SIG-M5 (cell line): ENCODE data around the gene DCUN1D2.

ENCODE experiments used
- DNase-seq: peaks from one replicate; lab custom pipeline; 2025; lab: John Stamatoyannopoulos, UW

Gene DCUN1D2

DNA sequence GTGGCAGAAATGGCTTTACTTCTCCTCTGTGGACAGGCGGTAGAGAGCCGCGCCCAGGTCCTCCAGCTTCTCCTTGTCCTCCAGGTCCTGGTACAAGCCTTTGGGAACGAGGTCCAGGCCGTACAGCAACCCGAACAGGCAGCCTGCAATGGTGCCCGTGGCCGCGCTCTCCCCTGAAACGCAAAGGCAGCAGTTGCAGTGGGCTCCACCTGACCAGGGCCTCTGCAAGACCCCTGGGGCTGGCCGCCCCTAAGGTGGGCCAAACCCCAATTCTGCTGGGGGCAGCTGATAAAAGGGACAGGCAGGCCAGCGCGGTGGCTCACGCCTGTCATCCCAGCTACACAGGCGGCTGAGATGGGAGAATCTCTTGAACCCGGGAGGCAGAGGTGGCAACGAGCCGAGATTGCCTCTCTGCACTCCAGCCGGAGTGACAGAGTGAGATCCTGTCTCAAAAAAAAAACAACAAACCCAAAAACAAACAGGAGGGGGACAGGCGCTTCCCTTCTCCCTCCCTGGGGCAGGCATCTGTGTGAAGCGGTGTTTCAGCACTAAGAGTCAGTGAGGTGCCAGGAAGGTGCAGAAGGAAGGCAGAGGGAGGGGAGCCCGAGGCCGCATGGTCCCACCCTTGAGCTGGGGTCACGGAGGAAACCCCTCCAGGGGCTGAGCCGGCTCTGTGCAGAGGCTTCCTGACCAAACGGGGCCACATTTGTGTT lies 67.5 kb downstream of the DCUN1D2 start:
- DNase-seq = no peak

DNA sequence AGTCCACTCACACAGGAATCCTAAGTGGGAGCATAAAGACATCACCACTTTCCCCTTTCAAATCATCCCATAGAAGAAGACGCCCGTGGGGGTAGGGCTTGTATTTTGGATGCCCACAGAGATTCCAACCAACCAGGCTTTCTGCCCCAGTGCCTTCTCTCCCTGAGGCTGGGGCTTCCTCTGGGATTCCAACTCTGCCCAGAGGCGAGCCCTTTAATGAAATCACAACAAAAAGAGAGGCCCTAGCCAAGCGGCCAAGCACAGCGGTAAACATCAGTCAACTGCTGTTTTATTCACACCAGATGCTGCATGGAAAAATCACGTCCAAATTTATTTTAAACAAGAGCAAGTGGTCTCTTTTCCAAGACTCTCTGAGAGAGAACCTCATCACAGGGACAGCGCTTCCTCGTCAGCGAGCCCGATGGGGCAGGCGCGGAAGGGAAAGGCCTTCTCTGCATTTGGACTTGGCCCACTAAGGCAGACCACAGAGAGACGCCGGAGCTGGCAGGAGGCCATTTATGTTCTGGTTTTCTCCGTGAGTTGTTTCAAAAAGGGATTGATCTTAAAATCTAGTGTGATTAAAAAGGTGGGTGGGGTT lies 68.7 kb downstream of the DCUN1D2 start:
- DNase-seq = no peak

DNA sequence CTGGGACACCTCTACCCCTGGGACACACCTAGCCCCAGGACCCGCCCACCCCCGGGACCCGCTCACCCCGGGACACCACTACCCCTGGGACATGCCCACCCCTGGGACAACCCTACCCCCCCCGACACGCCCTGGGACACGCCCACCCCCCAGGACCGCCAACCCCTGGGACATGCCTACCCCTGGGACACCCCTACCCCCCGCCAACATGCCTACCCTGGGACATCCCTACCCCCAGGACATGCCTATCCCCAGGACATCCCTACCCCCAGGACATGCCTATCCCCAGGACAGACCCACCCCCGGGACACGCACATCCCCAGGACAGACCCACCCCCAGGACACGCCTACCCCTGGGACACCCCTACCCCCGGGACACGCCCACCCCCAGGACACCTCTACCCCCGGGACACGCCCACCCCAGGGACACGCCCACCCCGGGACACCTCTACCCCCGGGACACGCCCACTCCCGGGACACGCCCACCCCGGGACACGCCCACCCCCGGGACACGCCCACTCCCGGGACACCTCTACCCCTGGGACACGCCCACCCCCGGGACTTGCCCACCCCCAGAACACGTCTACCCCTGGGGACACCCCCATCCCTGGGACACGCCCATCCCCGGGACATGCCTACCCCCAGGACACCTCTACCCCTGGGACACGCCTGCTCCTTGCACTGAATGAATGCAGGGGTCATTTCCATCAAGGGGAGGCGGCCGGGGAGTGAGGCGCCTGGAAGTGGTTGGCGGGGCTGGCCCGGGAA lies 69.5 kb downstream of the DCUN1D2 start:
- no peak for DNase-seq

DNA sequence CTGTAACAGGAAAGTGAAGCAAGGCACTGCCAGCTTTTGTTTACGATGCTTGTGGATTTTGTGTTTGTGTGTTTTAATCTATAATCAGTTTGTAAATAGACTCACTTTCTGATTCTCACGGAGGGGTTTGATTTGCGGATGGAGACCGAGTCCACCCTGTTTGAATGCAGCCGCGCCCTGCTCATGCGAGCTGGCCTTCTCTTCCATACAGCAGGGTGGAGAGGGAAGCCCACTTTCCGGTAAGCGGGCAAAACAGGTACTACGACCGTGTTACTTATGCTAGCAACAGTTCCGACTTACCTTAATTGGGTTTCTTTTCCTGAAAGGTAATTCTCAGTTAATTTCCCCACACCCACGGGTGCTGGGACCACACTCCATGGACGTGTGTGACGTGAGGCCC lies 70.3 kb downstream of the DCUN1D2 start:
- no peak for DNase-seq

DNA sequence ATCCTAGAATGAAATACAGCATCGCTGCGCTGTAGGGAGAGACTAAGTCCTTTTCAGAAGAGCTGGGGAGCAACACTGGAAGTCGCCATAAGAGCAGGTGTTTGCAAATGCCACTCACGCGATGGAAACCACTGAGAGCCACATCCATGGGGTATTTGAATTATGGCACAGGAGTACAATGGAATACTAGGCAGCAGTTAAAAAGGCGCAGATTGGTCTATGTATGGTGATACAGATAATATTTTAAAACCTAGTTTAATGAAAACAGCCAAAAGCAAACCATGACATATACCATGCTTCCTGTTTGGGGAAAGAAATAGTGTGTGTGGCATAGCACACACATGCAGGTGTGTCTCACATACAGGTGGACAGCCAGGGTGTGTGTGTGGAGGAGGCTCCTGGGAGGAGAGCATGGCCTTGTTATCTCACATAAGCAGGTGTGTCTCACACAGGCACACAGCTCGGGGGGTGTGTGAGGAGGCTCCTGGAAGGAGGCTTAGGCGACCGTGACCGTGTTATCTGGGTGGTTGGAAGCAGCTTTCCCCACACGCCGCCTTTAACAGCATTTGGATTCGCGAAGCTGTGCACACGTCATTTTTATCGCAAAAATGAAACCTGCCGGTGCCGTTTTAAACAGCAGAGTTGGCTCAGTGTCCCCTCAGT lies 70.8 kb downstream of the DCUN1D2 start:
- no peak for DNase-seq

DNA sequence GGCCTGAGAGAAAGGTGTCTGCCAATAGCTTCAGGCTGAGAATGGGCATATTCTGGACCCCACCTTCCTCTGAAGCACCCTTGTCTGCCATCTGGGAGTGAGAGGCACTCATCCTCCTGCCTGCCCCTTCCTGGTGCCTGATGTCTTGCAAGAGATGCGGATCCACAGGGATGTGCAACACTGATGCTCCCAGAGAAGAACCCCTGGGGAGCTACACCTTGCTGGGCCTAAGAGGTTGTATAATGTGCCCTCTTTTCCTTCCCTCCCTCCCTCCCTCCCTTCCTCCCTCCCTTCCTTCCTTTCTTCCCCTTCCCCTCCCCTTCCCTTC lies 71.8 kb downstream of the DCUN1D2 start:
- DNase-seq = no peak

DNA sequence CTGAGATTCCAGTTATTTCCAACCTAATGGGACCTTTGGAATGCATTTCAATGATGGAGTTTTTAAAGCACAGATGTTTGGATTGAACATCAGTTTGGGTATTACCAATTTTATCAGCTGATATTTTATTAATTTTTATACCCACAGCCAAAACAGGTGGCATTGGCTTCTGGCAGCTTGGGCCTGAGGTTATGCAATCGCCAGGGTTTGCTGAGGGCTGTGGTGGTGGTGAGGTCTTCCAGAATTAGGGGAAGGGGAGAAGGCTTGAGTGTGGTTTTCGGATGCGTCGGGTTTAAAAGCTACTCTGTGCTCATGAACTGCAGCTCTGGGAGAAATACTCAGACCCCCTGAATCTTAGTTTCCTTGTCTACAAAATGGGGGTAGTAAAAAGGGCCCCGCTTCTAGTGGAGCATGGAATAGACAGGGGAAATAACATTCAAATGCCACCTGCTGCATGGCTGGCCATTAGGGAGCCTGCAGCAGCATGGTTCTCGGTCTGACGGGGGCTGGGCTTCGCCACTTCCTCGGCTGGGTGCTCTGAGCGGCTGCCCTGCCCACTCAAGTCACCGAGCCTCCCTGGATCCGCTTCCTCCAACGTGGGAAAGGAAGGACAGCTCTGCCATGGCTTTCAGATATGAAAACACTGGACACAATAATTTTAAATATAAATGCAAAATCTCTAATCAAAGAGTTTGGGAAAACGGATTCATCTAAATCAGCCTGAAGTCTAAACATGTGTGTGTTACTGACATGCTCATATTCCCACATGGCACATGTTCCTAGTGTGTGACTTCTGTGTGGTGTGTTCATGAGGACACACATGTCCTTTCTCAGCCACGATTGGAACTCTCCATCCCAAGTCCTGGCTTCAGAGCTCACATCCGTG lies 72.4 kb downstream of the DCUN1D2 start:
- DNase-seq = no peak

DNA sequence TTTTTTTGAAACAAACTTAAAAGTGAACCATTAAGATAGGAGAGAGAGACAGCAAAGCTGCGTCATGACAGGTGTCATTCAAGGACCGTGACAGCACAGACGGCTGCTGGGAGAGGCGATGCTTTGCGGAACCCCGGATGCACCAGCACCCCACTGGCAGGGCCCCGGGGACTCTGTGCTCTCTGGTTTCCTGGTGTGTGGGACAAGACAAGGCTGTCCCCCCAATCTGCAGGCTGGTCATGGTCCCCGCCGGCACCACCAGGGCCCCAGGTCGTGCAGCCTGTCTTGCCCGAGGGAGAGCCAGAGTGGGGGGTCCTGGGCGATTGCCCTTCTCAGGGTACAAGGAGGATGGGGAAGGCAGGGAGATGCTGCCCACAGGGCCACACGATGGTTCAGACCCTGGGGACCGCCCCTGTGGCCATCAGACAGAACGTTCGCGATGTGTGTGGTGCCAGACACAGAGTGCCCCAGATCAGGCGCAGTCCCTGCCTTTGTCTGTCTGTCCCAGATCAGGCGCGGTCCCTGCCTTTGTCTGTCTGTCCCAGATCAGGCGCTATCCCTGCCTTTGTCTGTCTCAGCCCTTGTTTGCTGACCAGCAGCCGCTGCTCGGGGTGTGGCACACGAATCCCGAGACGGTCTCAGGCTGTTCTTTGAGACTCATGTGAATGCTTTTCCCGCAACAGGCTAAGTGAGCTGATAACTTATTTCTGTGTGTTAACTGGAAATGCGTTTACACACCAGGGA lies 73.3 kb downstream of the DCUN1D2 start:
- DNase-seq = no peak

DNA sequence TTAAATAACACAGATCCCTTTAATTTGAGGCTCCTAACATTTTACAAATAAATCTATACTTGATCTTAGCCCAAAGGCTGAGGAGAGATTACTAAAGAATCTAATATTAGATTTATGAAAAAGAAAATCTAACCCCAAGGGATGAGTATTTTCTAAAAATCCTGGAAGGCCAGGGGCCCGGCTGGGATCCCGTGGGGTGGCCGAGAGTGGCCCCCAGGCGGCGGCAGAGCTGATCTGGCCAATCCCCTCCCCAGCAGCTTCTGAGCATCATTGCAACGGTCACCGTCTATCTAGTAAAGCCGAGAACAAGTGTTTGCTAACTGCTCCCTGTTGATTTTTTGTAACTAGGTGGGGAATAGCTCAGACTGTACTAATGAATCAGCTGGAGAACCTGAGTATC lies 74.7 kb downstream of the DCUN1D2 start:
- no peak for DNase-seq

DNA sequence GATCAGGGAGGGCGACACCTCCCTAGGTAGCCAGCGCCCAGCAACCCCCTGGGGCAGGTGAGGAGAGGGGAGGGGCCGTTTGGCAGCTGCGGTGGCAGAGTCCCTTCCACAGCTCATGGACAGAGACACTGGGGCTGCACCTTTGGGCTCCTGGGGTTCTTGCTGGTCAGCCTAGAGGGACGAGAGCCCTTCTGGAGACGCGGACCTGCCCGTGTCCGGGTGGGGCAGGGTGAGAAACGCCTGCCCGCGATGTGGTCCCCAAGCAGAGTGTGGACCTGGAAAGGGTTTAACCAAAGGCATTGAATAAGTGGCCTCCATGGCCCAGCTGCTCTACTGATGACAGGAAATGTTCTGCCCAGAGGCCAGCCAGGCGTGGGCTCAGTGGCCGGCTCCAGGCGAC lies 75.5 kb downstream of the DCUN1D2 start:
- DNase-seq = no peak

DNA sequence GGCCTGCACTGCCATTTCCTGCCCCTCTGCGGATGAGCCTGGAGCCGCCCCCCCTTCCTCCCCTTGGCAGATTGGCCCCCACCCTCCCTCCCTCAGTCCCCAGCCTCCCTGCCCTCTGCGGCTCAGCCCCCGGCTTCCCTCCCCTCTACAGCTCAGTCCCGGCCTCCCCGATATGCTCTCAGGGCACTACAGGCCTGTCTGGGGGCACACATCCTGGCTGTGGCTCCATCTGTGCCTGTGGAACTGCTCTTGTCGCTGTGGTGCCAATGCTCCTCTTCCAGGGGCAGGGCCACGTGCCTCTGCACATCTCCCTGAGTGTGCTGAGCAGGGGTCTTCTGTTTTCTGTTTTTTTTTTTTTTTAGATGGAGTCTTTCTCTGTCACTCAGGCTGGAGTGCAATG lies 76.2 kb downstream of the DCUN1D2 start:
- DNase-seq = no peak

DNA sequence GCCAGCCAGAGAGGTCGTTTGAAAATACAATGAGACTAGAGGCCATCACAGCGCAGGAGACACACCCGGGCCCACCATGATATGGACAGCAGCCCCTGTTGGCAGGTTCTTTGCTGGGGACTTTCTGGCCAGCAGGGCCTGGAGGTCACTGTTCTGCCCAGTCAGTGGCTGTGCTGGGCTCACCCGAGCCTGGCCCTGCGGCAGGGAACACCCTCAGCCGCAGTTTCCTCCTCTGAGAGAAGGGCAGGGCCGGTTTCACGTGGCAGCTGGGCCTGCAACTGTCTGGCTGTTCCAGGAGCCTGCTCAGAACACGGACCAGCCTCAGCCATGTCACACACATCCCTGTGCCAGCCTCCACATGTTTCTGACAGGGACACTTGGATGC lies 76.6 kb downstream of the DCUN1D2 start:
- DNase-seq = no peak

DNA sequence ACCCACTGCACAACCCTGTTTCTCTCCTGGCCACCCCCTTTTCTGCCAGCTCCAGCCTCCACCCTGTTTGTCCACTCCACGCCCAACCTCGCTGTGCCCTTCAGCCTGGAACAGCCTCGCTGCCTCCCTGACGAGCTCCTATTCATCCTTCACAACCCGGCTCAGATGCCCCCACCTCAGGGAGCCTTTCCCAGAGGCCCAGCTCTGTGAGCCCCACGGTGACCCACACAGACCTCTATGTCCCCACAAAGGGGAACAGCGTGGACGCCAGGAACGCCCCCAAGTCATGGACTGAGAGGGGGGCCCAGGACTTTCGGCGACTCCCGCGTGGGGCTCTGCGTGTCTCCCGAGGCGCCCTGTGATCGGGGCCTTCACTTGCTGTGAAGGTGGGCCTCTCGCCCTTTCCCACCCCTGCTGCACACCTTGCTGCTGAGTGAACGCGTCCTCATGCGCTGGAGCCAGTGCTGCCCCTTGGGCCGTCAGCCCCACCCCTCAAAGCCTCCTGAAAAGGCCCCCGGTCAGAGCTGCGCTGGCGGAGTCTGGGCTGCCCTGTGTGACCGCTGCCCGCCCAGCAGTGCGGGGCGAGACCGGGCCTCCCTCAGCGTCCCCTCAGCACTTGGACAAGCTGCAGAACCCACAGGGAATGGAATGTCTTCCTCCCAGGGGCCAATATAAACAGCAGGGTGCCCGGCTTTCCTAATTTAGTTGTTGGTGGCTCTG lies 77.2 kb downstream of the DCUN1D2 start:
- no peak for DNase-seq

DNA sequence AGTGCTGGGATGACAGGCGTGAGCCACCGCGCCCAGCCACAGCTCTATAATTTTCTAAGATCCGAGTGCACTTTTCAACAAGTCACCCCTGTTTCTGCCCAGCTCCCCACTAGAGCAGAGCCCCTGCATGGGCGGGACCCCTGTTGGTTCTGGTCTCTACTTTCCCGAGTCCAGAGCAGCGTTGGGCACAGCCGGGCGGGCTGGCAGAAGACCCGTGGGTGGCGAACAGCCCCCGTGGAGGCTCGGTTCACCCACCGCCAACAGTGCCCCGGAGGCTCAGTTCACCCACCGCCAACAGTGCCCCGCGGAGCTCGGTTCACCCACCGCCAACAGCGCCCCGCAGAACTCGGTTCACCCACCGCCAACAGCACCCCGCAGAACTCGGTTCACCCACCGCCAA lies 78.1 kb downstream of the DCUN1D2 start:
- no peak for DNase-seq

DNA sequence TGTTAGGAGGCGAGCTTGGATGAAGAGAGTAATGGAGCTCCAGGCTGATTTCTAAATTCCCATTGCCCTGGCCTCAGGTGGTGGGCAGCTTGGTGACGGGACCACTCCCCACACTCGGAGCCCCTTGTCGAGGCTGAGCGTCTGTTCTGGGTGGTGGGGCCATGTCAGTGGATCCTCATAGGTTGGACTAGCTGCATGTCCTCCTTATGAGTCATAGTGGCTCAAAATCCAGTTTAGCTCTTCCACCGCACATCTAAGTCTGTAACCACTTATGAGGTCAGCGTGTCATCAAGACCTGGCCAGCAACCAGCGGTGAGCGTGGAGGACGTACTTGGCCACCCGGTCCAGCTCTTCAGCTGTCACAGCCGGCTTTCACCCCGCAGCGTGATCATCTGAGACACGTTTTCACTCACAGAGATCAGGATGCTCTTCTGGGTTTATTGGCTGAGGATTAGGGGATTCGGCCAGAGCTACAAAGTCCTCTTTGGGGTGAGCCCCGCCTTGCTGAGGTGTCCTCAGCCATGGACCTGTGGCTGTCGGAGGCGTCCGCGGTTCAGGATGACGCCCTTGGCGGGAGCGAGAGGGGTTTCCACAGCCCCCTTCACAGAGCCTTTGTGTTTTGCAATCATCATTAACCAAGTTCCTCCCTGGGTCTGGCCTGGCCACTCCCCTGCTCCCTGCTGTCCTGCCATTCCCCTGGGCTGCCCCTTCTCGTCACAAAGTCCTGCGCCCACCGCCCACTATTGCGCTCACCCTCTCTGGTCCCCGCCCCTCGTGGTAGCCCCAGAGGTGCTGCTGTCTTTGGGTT lies 79.1 kb downstream of the DCUN1D2 start:
- no peak for DNase-seq

DNA sequence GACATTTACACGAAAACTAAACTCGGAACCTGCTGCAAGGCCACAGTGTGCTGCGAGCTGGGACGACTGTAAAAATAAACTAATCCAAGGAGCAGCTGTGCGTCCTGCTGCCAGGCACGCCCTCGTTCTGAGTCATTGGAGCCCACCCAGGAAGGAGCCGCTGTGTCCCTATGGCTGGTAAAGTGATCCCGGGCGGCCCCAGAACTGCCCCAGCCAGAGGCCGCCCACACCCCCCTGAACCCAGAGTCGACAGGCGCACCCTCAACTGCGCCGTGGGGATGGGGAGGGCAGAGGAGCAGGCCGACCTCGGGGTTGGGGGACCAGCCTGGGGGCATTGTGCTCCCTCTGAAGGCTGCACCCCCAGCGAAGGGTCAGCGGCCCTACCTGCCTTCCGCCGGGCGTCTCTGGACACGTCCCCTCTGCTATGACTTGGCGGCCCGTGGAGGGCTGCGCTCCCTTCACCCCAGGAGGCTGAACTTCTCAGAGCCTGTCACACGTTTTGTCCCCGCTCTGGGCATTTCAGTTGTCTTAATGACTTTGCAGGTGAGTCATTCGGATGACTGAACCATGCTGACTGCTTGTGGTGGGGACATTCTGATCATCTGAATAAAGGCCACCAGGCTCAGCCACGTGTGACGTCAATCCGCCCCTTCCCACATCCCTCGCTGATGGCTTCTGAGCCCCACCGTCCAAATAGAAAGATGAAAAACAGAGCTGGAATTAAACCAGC lies 79.9 kb downstream of the DCUN1D2 start:
- DNase-seq = no peak

DNA sequence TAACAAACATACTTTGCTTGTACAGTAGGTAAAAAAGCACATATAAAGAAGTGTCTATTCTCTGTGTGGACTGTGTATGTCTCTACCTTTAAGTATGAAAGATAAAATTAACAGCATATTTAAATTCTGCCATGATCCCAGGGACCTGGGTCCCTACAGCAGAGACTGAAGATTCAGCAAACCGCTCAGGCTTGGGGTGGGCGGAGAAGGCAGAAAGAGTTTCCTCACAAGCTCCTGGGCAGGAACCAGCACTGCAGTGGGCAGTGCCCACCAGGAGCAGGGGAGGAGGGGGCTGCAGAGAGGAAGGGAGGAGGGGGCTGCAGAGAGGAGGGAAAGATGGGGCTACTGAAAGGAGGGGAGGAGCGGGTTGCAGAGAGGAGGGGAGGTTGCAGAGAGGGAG lies 81.9 kb downstream of the DCUN1D2 start:
- DNase-seq = no peak

DNA sequence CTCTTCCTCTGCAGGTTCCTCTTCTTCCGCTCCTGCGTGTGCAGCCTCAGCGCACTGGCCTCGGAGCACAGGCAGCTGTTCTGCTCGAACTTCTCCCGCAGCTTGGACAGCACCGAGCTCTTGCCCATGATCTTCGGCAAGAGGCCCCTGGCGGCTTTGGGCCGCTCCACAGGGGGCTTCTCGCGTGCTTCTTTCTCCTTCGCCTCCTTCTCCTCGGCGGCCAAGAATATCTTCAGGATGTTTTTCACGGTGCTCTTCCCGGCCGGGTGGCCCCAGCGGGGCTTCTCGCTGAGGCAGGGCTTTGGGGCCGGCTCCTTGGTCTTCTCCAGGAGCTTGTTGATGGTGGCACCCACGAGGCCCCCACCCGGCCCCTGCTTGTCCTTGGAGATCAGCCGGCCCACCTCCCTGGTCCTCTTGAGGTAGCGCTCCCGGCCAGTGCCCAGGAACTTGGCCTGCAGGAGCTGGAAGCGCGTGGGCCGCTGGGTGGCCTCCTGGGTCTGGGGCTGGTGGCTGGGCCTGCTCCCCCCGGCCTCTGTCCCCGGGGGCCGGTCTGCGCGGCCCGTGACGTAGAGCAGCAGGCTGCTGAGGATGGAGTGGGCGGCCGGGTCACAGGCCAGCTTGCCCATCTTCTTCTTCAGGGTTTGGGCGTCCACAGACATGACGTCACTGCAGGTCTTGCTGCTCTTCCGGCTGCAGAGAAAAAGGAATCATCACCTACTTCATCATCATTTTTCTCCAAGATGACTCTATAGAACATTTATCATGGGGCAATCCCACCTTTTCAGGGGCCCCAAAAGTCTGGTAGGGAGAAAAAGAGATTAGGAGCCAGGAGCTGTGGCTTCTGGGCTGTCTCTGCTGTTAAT lies 82.7 kb downstream of the DCUN1D2 start:
- DNase-seq = no peak
